ENCODE data around the gene TNFRSF9.

GRCh38 chr1:7956218-7957032 lies 15.8 kb upstream of the TNFRSF9 start:
- TF ChIP-seq POLR2A (IDR thresholded peaks at IDR 0.05; ENCODE audit: low read depth, low read length) (no peak), POLR2AphosphoS5 (IDR thresholded peaks at IDR 0.05; ENCODE audit: low read depth, low read length) (no peak), SPI1 (IDR thresholded peaks at IDR 0.05; ENCODE audit: low read depth, low read length) (no peak), PAX5 (IDR thresholded peaks at IDR 0.05; ENCODE audit: insufficient read depth, low read length, severe bottlenecking) (no peak), TAF1 (IDR thresholded peaks at IDR 0.05; ENCODE audit: low read depth, low read length) (no peak), POU2F2 (IDR thresholded peaks at IDR 0.05; ENCODE audit: low read depth, low read length) (no peak)
